Ovary (tissue), 3 donors: Measurements from ENCODE around the gene WNT9B.

Experiments
- EP300 ChIP-seq: sonication (generic); formaldehyde crosslinking; IDR thresholded peaks from one replicate; pipeline ENCODE4 v1.6.1; 2017; ENCODE audit warnings: antibody characterized with exemption
- POLR2A ChIP-seq: fragments of 450-650 bp; IDR thresholded peaks from one replicate; pipeline ENCODE4 v1.6.1; 2017; ENCODE audit warnings: antibody characterized with exemption, mild to moderate bottlenecking, moderate library complexity
- TF ChIP-seq, protein P1 (sequence below), 3 donors: fragments of 450-650 bp in 2 of 3; fragments of 200-600 bp in 1 of 3; IDR thresholded peaks; one replicate each; pipeline versions ENCODE4 v1.5.1 to v1.8.0; 2016 to 2022; ENCODE audit warnings: antibody characterized with exemption in 3 of 3, mild to moderate bottlenecking in 1 of 3
- donor health status: DM: no; HTN: no; CAD: no.

DNA sequence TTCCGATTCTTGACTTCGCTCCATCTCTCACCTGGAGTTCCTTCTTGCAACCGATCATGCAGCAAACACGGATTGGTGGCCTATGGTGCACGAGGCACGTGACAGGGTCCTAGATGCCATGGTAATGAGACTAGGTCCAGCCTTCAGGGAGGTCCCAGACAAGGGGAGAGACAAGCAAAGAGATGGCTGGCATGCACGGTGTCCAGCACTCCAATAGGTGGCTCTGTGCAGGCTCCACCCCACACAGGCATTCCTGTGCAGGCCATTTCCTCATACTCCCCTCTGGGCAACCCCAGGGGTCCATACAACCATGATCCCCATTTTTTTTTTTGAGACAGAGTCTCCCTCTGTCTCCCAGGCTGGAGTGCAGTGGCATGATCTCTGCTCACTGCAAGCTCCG, 31.3 kb downstream of the WNT9B start:
- TF ChIP-seq, protein P1, sequence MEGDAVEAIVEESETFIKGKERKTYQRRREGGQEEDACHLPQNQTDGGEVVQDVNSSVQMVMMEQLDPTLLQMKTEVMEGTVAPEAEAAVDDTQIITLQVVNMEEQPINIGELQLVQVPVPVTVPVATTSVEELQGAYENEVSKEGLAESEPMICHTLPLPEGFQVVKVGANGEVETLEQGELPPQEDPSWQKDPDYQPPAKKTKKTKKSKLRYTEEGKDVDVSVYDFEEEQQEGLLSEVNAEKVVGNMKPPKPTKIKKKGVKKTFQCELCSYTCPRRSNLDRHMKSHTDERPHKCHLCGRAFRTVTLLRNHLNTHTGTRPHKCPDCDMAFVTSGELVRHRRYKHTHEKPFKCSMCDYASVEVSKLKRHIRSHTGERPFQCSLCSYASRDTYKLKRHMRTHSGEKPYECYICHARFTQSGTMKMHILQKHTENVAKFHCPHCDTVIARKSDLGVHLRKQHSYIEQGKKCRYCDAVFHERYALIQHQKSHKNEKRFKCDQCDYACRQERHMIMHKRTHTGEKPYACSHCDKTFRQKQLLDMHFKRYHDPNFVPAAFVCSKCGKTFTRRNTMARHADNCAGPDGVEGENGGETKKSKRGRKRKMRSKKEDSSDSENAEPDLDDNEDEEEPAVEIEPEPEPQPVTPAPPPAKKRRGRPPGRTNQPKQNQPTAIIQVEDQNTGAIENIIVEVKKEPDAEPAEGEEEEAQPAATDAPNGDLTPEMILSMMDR (IDR thresholded peaks at IDR 0.05): no peak
- no peak for TF ChIP-seq EP300
- TF ChIP-seq POLR2A: no peak
